NT2/D1 (cell line): Measurements from ENCODE around the gene PRSS2.

ENCODE experiments used
- SUZ12 ChIP-seq: IDR thresholded peaks from 2 replicates; pipeline ENCODE4 v1.6.1; 2011; ENCODE audit not compliant: insufficient read length, insufficient read depth; ENCODE audit errors: extremely low read depth
- YY1 ChIP-seq: IDR thresholded peaks from 2 replicates; pipeline ENCODE4 v1.6.1; 2011; ENCODE audit not compliant: insufficient read length, insufficient read depth

DNA sequence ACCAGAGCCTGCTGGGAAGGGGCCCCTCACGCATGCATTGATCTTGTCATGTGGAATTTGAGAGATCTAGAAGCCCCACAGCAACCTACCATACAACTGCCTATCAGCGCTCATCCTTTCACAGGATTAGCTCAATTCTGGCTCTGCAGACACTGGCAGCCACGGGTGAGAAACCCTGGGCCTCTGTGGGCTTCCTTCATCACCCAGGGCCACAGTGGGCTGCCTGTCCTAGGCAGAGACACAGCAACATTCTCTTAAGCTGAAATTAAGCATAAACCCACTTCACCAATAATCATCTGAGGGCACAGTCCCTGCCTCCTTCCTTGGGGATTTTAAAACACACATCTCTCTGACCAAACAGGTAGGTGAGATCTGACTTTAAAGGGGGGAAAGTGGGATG lies 3.3 kb upstream of the PRSS2 start:
- no peak for TF ChIP-seq YY1
- TF ChIP-seq SUZ12: no peak
